ENCODE data around the gene CMTM8.

The CMTM8 gene

DNA sequence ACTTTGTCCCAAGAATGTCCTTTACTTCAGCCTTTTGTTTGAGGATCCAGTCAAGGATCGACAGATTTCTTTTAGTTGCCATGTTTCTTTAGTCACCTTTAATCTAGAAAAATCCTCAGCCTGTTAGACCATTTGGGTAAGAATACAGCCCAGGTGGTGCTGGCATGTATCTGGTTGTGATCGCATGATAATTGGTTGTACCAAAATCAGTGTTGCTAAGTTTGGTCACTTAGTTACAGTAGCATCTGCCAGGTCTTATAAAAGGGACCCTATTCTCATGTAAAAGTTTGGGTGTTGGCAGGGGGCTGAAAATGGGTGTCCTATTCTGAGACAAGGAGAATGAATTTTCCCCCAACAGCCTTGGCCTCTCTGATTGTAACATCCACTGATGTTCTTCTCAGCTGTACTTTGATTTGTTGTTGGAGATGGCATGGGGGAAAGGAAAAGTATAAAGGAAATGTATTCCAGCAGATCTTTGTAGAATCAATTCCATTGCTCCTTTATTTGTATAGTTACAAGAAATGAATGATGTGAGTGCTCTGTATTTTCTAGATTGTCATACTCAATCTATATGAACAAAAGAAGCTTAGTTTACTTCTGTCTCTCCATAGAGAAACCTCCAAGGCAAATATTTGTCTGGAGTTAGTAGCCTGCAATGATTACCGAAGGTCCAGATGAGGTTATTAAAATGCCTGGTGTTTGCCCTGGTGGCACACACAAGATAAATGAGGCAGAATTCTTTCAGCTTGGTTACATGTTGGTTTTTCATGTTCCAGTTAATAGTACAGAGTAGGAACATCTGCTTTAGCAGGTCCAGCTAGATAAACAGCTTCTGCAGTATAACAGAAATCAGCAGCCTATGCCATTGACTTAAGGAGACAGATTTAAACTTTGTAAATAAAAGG lies 65.7 kb downstream of the CMTM8 start:
- Mint-ChIP-seq H3K9me3 (no peaks in the 10 kb centered on the region), H3K4me1 (peaks cover 11% of the 10 kb centered on the region), H3K36me3 (ENCODE audit: insufficient read depth) (no peaks in the 10 kb centered on the region), H3K4me3 (peak overlapping the region; percentile 30), H3K27me3 (no peaks in the 10 kb centered on the region), H3K27ac (ENCODE audit: low read depth) (no peak overlapping the region)
- ATAC-seq (replicated peaks; ENCODE audit: extremely low read depth, poor library complexity, severe bottlenecking) (no peak), DNase-seq (ENCODE audit: low spot score in 2 of 2) (no peak)

DNA sequence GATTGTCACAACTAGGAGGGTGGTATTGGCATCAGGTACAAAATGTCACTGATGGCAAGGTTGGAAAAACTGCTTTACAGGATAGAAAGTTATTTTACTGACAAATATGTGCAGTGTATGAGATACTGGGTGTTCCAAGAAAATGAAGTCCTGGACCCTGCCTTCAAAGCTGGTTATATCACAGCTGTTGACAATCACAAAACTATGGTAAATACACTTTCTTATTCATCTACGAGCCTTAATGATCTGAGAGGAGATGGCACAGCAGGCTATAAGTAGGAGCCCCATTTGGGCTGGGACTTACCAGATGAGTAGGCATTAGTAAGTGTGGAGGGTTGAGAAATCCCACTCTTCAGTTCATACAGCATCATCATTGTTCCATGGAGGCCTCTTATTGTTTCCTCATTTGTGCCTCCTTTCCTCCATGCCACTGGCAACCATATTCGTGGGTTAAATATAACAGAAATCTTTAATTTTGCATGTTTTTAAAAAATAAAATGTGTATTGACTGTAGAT lies 66.9 kb downstream of the CMTM8 start:
- no peak overlapping the region for H3K27ac Mint-ChIP-seq (ENCODE audit: low read depth)
- H3K4me1 Mint-ChIP-seq, result peaks cover 11% of the 10 kb centered on the region
- no peak for ATAC-seq (replicated peaks; ENCODE audit: extremely low read depth, poor library complexity, severe bottlenecking)
- H3K9me3 Mint-ChIP-seq, result no peaks in the 10 kb centered on the region
- H3K27me3 Mint-ChIP-seq, result no peaks in the 10 kb centered on the region
- no peaks in the 10 kb centered on the region for H3K36me3 Mint-ChIP-seq (ENCODE audit: insufficient read depth)
- no peak for DNase-seq (ENCODE audit: low spot score in 2 of 2)
- H3K4me3 Mint-ChIP-seq, result no peak overlapping the region

DNA sequence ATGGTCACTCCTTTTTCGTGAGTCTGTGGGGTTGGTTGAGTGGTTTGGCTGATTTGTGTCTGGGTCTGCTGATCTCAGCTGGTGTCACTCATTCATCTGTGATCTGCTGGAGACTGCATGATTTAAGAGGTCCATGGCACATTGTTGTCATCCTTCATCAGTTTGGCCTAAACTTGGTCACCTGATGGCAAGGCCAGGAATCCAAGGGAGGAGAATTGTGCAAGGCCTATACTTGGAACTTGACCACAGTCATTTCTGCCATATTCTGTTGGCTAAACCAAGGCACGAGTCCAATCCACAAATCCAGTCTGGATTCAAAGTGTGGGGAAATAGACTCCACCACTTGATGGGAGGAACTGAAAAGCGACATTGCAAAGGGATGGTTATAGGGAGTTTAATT lies 67.6 kb downstream of the CMTM8 start:
- Mint-ChIP-seq H3K4me1 (peaks cover 11% of the 10 kb centered on the region), H3K4me3 (no peak overlapping the region), H3K27me3 (no peaks in the 10 kb centered on the region), H3K9me3 (no peaks in the 10 kb centered on the region), H3K27ac (ENCODE audit: low read depth) (no peak overlapping the region), H3K36me3 (ENCODE audit: insufficient read depth) (no peaks in the 10 kb centered on the region)
- ATAC-seq (replicated peaks; ENCODE audit: extremely low read depth, poor library complexity, severe bottlenecking) (no peak), DNase-seq (ENCODE audit: low spot score in 2 of 2) (no peak)

DNA sequence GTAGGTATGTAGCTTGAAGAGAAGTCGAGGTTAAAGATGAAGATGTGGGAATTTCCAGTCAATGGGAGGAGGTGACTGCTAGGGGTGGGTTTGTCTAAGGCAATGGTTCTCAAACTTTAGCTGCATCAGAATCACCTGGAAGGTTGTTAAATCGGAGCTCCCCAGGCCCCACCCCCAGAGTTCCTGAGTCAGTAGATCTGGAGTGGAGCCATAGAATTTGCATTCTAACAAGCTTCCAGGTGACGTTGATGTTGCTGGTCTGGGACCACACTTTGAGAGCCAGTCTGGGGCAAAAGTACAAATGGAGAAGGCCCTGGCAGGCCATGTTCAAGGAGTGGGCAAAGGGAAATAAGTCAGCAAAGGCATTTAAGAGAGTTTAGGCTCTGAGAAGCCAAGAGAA lies 69.1 kb downstream of the CMTM8 start:
- ATAC-seq (replicated peaks; ENCODE audit: extremely low read depth, poor library complexity, severe bottlenecking), result no peak
- H3K27me3 Mint-ChIP-seq, result no peaks in the 10 kb centered on the region
- no peak overlapping the region for H3K4me3 Mint-ChIP-seq
- no peaks in the 10 kb centered on the region for H3K36me3 Mint-ChIP-seq (ENCODE audit: insufficient read depth)
- H3K4me1 Mint-ChIP-seq, result peaks cover 11% of the 10 kb centered on the region
- H3K27ac Mint-ChIP-seq (ENCODE audit: low read depth), result no peak overlapping the region
- no peak for DNase-seq (ENCODE audit: low spot score in 2 of 2)
- H3K9me3 Mint-ChIP-seq, result no peaks in the 10 kb centered on the region

DNA sequence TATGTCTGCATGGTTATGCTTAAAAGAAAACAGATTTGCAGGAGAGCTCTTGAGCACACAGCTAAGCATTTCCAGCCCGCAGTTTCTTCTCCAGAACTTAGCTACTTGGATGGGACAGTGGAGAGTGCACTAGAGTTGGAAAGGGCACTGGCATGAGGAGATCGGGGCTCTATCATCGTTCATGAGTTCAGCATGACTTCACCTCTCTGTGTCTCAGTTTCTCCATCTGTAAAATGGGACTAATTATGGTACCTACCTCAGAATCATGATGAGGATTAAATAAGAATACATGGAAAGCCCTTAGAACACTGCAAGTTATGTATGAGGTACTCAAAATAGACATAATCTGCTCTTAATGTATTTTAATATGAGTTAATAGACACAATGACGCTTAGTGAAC lies 69.9 kb downstream of the CMTM8 start:
- Mint-ChIP-seq H3K4me1 (peaks cover 4% of the 10 kb centered on the region), H3K27me3 (no peaks in the 10 kb centered on the region), H3K27ac (ENCODE audit: low read depth) (no peak overlapping the region), H3K9me3 (no peaks in the 10 kb centered on the region), H3K4me3 (no peak overlapping the region), H3K36me3 (ENCODE audit: insufficient read depth) (no peaks in the 10 kb centered on the region)
- ATAC-seq (replicated peaks; ENCODE audit: extremely low read depth, poor library complexity, severe bottlenecking), result no peak
- DNase-seq (ENCODE audit: low spot score in 2 of 2), result no peak

DNA sequence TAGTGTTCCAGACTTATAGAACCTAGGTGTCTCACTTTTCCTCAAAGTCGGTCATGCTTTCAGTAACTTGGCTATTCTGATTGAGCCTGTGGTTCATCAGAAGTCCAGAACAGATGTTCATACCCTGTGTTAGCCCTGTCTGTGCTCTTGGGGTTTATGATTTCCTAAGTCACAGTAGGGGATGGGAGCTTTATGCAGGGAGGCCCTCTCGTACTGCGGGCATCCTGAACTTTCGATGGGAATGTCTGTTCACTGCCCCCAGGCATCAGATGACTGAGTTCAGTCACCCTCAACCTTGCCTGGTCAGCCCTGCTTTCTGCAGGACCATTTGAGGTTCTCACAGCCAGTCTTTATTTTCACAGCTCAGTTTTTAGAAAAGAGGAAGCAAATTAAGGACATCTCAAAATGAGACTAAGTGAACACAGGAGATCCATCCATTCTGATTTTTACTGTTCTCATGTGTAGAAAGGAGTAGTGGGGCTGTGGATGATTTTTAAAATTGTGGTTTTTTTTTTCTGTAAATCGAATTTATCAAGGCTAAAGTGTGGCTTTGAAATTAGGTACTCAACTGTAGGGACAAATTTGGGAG lies 71.3 kb downstream of the CMTM8 start:
- Mint-ChIP-seq H3K4me3 (no peak overlapping the region), H3K4me1 (peaks cover 11% of the 10 kb centered on the region), H3K9me3 (no peaks in the 10 kb centered on the region), H3K27me3 (no peaks in the 10 kb centered on the region), H3K27ac (ENCODE audit: low read depth) (no peak overlapping the region), H3K36me3 (ENCODE audit: insufficient read depth) (no peaks in the 10 kb centered on the region)
- DNase-seq (ENCODE audit: low spot score in 2 of 2), result no peak
- no peak for ATAC-seq (replicated peaks; ENCODE audit: extremely low read depth, poor library complexity, severe bottlenecking)

DNA sequence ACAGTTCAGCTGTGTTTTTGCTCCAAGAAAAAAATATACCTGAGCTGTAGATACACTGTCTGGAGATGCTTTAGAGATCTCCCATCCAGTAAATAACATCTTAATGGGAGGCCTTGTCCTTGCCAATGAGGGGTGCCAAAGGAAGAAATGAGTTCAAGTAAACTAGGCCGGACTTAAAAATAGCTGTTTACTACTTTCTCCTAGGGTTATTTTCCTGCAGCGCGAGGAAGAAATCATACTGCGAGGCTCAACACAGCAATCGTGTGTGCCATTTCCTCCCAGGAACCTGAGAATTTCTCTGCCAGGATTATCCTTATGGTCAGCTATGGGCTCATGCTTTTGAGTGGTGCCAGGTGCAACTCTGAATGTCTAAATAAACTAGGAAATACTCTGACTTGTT lies 71.9 kb downstream of the CMTM8 start:
- Mint-ChIP-seq H3K4me1 (peaks cover 11% of the 10 kb centered on the region), H3K9me3 (no peaks in the 10 kb centered on the region), H3K27ac (ENCODE audit: low read depth) (no peak overlapping the region), H3K4me3 (no peak overlapping the region), H3K36me3 (ENCODE audit: insufficient read depth) (no peaks in the 10 kb centered on the region), H3K27me3 (no peaks in the 10 kb centered on the region)
- no peak for ATAC-seq (replicated peaks; ENCODE audit: extremely low read depth, poor library complexity, severe bottlenecking)
- DNase-seq (ENCODE audit: low spot score in 2 of 2), result no peak

DNA sequence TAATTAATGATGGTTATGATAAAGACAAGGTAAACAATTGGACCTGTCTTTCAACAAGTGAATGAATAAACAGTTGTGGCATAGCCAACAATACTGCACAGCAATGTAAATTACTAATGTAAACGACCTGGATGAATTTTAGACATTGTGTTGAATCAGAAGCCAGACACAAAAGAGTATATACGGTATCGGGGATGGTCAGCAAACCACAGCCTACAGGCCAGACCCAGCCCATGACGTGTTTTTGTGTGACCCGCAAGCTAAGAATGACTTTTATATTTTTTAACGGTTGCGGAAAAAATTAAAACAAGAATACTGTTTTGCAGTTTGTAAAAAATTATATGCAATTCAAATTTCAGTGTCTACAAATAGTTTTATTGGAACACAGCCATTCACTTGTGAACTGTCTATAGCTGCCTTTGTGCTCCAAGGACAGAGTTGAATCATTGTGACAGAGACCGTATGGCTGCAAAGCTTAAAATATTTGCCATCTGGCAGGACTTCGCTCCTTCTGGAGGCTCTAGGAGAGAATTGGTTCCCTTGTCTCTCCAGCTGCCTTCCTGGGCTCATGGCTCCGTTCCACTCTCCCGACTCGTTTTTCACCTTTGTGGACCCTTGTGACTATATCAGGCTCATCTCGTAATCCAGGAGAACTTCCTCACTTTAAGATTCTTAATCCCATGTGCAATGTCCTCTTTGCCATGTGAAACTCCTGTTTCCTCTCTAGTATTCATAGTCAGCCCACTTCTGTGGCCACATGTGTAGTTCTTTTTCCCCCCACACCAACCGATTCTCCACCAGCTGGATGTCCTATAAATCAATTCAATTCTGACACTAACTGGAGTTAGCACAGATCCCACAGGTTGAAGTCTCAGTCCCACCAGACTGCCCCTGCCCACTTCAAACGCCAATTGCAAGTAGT lies 72.7 kb downstream of the CMTM8 start:
- H3K4me1 Mint-ChIP-seq, result peaks cover 11% of the 10 kb centered on the region
- no peaks in the 10 kb centered on the region for H3K36me3 Mint-ChIP-seq (ENCODE audit: insufficient read depth)
- H3K9me3 Mint-ChIP-seq, result no peaks in the 10 kb centered on the region
- no peak for DNase-seq (ENCODE audit: low spot score in 2 of 2)
- ATAC-seq (replicated peaks; ENCODE audit: extremely low read depth, poor library complexity, severe bottlenecking), result no peak
- H3K4me3 Mint-ChIP-seq, result no peak overlapping the region
- no peak overlapping the region for H3K27ac Mint-ChIP-seq (ENCODE audit: low read depth)
- H3K27me3 Mint-ChIP-seq, result no peaks in the 10 kb centered on the region

DNA sequence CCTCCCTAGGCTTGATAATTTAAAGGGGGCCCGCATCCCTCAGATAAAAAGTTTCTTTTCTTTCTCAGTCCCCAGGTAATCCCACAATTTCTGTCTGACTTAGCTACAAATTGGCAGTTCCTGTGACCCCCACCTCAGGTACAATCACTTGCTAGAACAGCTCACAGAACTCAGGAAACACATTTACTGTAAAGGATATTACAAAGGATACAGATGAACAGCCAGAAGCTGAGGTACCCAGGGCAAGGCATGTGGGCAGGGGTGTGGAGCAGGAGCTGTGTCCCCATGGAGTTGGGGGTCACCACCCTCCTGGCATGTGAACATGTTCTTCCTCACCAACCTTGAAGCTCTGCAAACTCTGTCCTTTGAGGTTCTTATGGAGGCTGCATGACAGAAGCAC lies 73.8 kb downstream of the CMTM8 start:
- H3K4me3 Mint-ChIP-seq, result no peak overlapping the region
- no peaks in the 10 kb centered on the region for H3K27me3 Mint-ChIP-seq
- H3K4me1 Mint-ChIP-seq, result peaks cover 11% of the 10 kb centered on the region
- H3K9me3 Mint-ChIP-seq, result no peaks in the 10 kb centered on the region
- H3K27ac Mint-ChIP-seq (ENCODE audit: low read depth), result no peak overlapping the region
- no peak for ATAC-seq (replicated peaks; ENCODE audit: extremely low read depth, poor library complexity, severe bottlenecking)
- H3K36me3 Mint-ChIP-seq (ENCODE audit: insufficient read depth), result no peaks in the 10 kb centered on the region
- no peak for DNase-seq (ENCODE audit: low spot score in 2 of 2)

DNA sequence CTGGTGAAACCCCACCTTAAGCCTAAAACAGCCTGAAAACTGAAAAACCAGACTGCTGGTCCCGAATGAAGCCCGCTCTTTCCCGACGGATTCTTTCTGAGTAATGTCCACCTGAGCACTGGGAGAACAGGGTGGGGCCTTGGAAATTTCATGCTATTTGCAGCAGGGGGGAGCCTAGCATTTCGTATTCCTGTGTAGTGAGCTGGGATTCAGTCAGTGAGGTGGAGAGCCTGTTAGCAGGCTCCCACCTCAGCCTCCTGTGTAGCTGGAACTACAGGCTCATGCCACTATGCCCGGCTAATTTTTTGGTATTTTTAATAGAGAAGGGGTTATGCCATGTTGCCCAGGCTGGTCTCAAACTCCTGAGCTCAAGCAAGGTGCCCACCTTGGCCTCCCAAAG lies 74.7 kb downstream of the CMTM8 start:
- H3K36me3 Mint-ChIP-seq (ENCODE audit: insufficient read depth), result no peaks in the 10 kb centered on the region
- no peaks in the 10 kb centered on the region for H3K27me3 Mint-ChIP-seq
- DNase-seq (ENCODE audit: low spot score in 2 of 2) (no peak), ATAC-seq (replicated peaks; ENCODE audit: extremely low read depth, poor library complexity, severe bottlenecking) (no peak)
- H3K4me1 Mint-ChIP-seq, result peaks cover 11% of the 10 kb centered on the region
- H3K4me3 Mint-ChIP-seq, result no peak overlapping the region
- no peaks in the 10 kb centered on the region for H3K9me3 Mint-ChIP-seq
- H3K27ac Mint-ChIP-seq (ENCODE audit: low read depth), result no peak overlapping the region

DNA sequence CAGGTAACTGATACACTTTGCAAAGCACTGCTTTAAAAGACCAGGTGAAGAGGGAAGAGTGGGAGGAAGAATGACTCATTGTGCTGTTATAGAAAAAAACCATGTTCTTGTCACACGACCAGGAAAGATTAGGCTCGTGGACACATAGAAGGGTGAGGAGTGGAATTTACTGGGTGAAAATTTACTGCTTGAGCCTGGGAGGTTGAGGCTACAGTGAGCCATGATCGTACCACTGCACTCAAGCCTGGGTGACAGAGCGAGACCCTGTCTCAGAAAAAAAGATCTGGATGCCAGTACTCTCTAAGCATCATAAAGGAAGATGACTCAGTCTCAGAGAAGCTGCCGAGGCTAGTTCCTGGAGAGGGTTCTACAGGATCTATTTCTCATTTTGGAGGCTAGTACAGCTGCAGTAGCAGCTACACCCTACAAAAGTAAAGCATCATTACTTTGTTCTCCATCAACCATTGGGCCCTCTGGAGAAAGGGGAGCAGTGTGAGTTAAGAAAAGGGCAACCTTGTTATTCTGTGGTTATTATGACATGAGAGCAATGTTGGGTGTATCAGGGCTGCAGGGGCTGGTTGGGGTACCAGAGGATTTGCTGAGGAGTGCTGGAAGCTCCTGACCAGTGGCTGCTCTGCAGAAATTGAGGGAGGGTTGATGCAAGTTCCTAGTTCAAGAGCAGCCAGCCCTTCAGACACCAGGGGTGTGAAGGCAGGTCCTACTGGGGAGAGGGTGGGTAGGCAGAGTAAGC lies 75.4 kb downstream of the CMTM8 start:
- ATAC-seq (replicated peaks; ENCODE audit: extremely low read depth, poor library complexity, severe bottlenecking), result no peak
- Mint-ChIP-seq H3K36me3 (ENCODE audit: insufficient read depth) (no peaks in the 10 kb centered on the region), H3K27me3 (no peaks in the 10 kb centered on the region), H3K4me3 (no peak overlapping the region), H3K27ac (ENCODE audit: low read depth) (no peak overlapping the region), H3K4me1 (peaks cover 11% of the 10 kb centered on the region), H3K9me3 (no peaks in the 10 kb centered on the region)
- no peak for DNase-seq (ENCODE audit: low spot score in 2 of 2)

DNA sequence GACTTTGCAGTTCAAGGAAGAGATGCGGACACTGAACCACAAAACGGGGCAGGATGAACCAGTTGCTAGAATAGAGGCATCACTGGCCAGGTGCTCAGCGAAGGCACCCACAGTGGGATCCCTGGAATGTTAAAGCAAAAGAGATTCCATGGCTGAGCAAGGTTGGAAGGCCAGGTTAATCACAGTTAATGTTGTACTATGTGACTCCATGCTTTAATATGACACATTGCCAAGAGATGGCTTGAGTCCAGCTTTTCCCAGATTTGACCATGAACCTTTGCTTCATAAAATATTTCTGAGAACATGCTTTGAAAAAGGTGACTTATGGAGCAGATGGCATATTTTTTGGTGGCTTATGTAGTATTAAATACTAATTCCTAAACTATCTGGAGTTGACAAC lies 77.0 kb downstream of the CMTM8 start:
- peaks cover 13% of the 10 kb centered on the region for H3K27me3 Mint-ChIP-seq
- no peak overlapping the region for H3K27ac Mint-ChIP-seq (ENCODE audit: low read depth)
- no peak for ATAC-seq (replicated peaks; ENCODE audit: extremely low read depth, poor library complexity, severe bottlenecking)
- no peak overlapping the region for H3K4me3 Mint-ChIP-seq
- peaks cover 11% of the 10 kb centered on the region for H3K4me1 Mint-ChIP-seq
- no peak for DNase-seq (ENCODE audit: low spot score in 2 of 2)
- H3K36me3 Mint-ChIP-seq (ENCODE audit: insufficient read depth), result no peaks in the 10 kb centered on the region
- H3K9me3 Mint-ChIP-seq, result no peaks in the 10 kb centered on the region

All from central memory CD8-positive, alpha-beta T cell (primary cell).